GM12878 (cell line): ENCODE measurements around the gene UBE2D3. TPM values are rescaled to one million over a fixed set of nuclear protein-coding genes. Genes with fewer than 3 reads are reported as not detected.

Source experiments
- ATAC-seq: fragments of 200-7000 bp; cut with Tn5 transposase; 3 replicates; pipeline ENCODE4 v1.9.1; 2020; ENCODE audit warnings: mild to moderate bottlenecking, moderate library complexity
- BruUV-seq: library from RNA; stranded (reverse); fragments of 400-500 nt; replicated peaks from 2 replicates; lab custom pipeline; 2021; lab: Mats Ljungman, UMichigan
- CTCF ChIA-PET: fragments of 300-600 bp; sonication (Branson Sonifier 250); formaldehyde crosslinking; extraction: SDS; loops from one replicate; lab custom pipeline; 2021; ENCODE audit warnings: inconsistent platforms; lab: Yijun Ruan, JAX
- POLR2A ChIA-PET: fragments of 350-600 bp; formaldehyde crosslinking; extraction: SDS; loops from one replicate; lab custom pipeline; 2021; ENCODE audit warnings: inconsistent platforms; lab: Charles Lee
- RAD21 ChIA-PET: fragments of 300-600 bp; sonication (Branson Sonifier 250); formaldehyde crosslinking; loops from one replicate; lab custom pipeline; 2023; ENCODE audit warnings: antibody characterized with exemption; ENCODE audit not compliant: unreplicated experiment; lab: Charles Lee
- SMC1A ChIA-PET: fragments of 300-600 bp; sonication (Branson Sonifier 250); formaldehyde crosslinking; loops from one replicate; lab custom pipeline; 2023; ENCODE audit not compliant: unreplicated experiment, uncharacterized antibody; lab: Charles Lee
- DNase-seq: peaks from one replicate; pipeline ENCODE4 v3.0.0-alpha.2; 2011; ENCODE audit warnings: low read depth, low spot score
- FAIRE-seq: peaks from 3 replicates; lab custom pipeline; 2011; peaks lifted over from hg19 to GRCh38; lab: Jason Lieb, UNC
- H2AFZ ChIP-seq: 2 replicates; pipeline ENCODE4 v1.6.0; 2011; ENCODE audit warnings: low read depth, low read length, control low read depth; ENCODE audit not compliant: control insufficient read depth
- H3K27ac ChIP-seq: 2 replicates; pipeline ENCODE4 v1.5.1; 2011; ENCODE audit warnings: control low read depth; ENCODE audit not compliant: control insufficient read depth, insufficient read depth
- H3K27me3 ChIP-seq, 2 experiments: replicated peaks in 1 of 2; 2 replicates each; pipeline versions ENCODE4 v1.6.0 to v1.6.1; 2011; ENCODE audit warnings: low read length in 1 of 2; ENCODE audit not compliant: control insufficient read depth in 2 of 2, insufficient read depth in 2 of 2
- H3K36me3 ChIP-seq, 2 experiments: 2 replicates each; pipeline ENCODE4 v1.5.1; 2011; ENCODE audit warnings: low read length in 1 of 2; ENCODE audit not compliant: control insufficient read depth in 2 of 2, insufficient read depth in 2 of 2
- H3K4me1 ChIP-seq: 2 replicates; pipeline ENCODE4 v1.6.1; 2011; ENCODE audit warnings: mild to moderate bottlenecking, low read length, moderate library complexity, mixed read lengths; ENCODE audit not compliant: control insufficient read depth, insufficient read depth
- H3K4me2 ChIP-seq: 2 replicates; pipeline ENCODE4 v1.6.0; 2011; ENCODE audit warnings: control low read depth; ENCODE audit not compliant: control insufficient read depth, insufficient read depth
- H3K4me3 ChIP-seq: fragments of 200-600 bp; sonication (generic); 2 replicates; pipeline ENCODE4 v1.5.1; 2016
- H3K79me2 ChIP-seq: 2 replicates; pipeline ENCODE4 v1.6.0; 2011; ENCODE audit warnings: low read length; ENCODE audit not compliant: control insufficient read depth, insufficient read depth
- H3K9ac ChIP-seq: 2 replicates; pipeline ENCODE4 v1.8.0; 2011; ENCODE audit warnings: low read length, control low read depth, mixed read lengths; ENCODE audit not compliant: control insufficient read depth, insufficient read depth
- H3K9me3 ChIP-seq: replicated peaks from 3 replicates; pipeline ENCODE4 v1.5.1; 2011; ENCODE audit warnings: mild to moderate bottlenecking, low read length; ENCODE audit not compliant: control insufficient read depth, insufficient read depth
- H4K20me1 ChIP-seq: 2 replicates; pipeline ENCODE4 v1.6.0; 2011; ENCODE audit not compliant: control insufficient read depth, insufficient read depth
- BACH1 ChIP-seq: fragments of 450-650 bp; IDR thresholded peaks from 2 replicates; pipeline ENCODE4 v1.6.1; 2017; ENCODE audit warnings: mild to moderate bottlenecking, borderline replicate concordance
- CHD2 ChIP-seq: IDR thresholded peaks from 2 replicates; pipeline ENCODE4 v1.6.1; 2011; ENCODE audit warnings: low read depth, low read length, improper control_type of control experiment, borderline replicate concordance
- CHD4 ChIP-seq: fragments of 200-600 bp; sonication (generic); IDR thresholded peaks from 2 replicates; pipeline ENCODE4 v1.6.1; 2016; ENCODE audit warnings: mild to moderate bottlenecking
- DPF2 ChIP-seq: fragments of 450-650 bp; IDR thresholded peaks from 2 replicates; pipeline ENCODE4 v1.6.1; 2017; ENCODE audit warnings: mild to moderate bottlenecking
- EGR1 ChIP-seq, 2 experiments: IDR thresholded peaks; 1 replicate in 1 of 2; 2 replicates in 1 of 2; pipeline ENCODE4 v1.6.1; 2011 to 2012; ENCODE audit warnings: low read depth in 2 of 2, low read length in 2 of 2, borderline replicate concordance in 1 of 2, mild to moderate bottlenecking in 1 of 2, moderate library complexity in 1 of 2
- EZH2 ChIP-seq: IDR thresholded peaks from 2 replicates; pipeline ENCODE4 v1.6.1; 2012; ENCODE audit warnings: low read depth, mild to moderate bottlenecking, control low read depth, inconsistent platforms, low read length, borderline replicate concordance; ENCODE audit not compliant: control insufficient read depth
- GABPA ChIP-seq: IDR thresholded peaks from 2 replicates; pipeline ENCODE4 v1.6.1; 2014; ENCODE audit warnings: antibody characterized with exemption, low read depth, mild to moderate bottlenecking, inconsistent platforms
- MEF2A ChIP-seq: IDR thresholded peaks from 2 replicates; pipeline ENCODE4 v1.6.1; 2011; ENCODE audit warnings: low read depth, mild to moderate bottlenecking, low read length, moderate library complexity; ENCODE audit not compliant: insufficient read depth
- MEF2B ChIP-seq: fragments of 450-650 bp; IDR thresholded peaks from 2 replicates; pipeline ENCODE4 v1.6.1; 2018; ENCODE audit warnings: mild to moderate bottlenecking, moderate library complexity; ENCODE audit not compliant: partially characterized antibody, poor library complexity, severe bottlenecking
- MLLT1 ChIP-seq: fragments of 450-650 bp; IDR thresholded peaks from 2 replicates; pipeline ENCODE4 v1.6.1; 2016; ENCODE audit warnings: mild to moderate bottlenecking
- MTA2 ChIP-seq: fragments of 450-650 bp; IDR thresholded peaks from 2 replicates; pipeline ENCODE4 v1.6.1; 2016; ENCODE audit warnings: low read depth, mild to moderate bottlenecking, moderate library complexity
- MXI1 ChIP-seq: fragments of 150-350 bp; IDR thresholded peaks from 2 replicates; pipeline ENCODE4 v1.6.1; 2011; ENCODE audit warnings: low read depth, mild to moderate bottlenecking, inconsistent platforms, low read length, improper control_type of control experiment
- PBX3 ChIP-seq: IDR thresholded peaks from 2 replicates; pipeline ENCODE4 v1.6.1; 2011; ENCODE audit warnings: mild to moderate bottlenecking, low read depth, low read length, moderate library complexity; ENCODE audit not compliant: insufficient replicate concordance
- STAT1 ChIP-seq: fragments of 450-650 bp; conservative IDR thresholded peaks from 2 replicates; pipeline ENCODE4 v1.6.1; 2014; ENCODE audit warnings: antibody characterized with exemption, mild to moderate bottlenecking
- ZZZ3 ChIP-seq: IDR thresholded peaks from 2 replicates; pipeline ENCODE4 v1.6.1; 2011; ENCODE audit warnings: low read depth; ENCODE audit not compliant: control insufficient read depth, insufficient read length
- WGBS: methylation state at CpG from one replicate; pipeline ENCODE4 v1.1.6; 2016; ENCODE audit warnings: low lambda C conversion rate; ENCODE audit not compliant: insufficient replicate concordance, insufficient coverage; ENCODE audit errors: missing lambda C conversion rate; 5-methylcytosine and 5-hydroxymethylcytosine counted together
- in situ Hi-C: fragments of 300-500 bp; cut with MboI; formaldehyde crosslinking; loops from 9 replicates; pipeline ENCODE4 v1.14.3; 2018; ENCODE audit warnings: mixed read lengths
- intact Hi-C: fragments of 100-400 bp; cut with micrococcal nuclease; formaldehyde crosslinking; loops from one replicate; pipeline ENCODE4 v1.14.2; 2022; ENCODE audit not compliant: unreplicated experiment
- polyA plus RNA-seq, 11 experiments: library from polyadenylated mRNA; depleted of rRNA in 4 of 11; unstranded in 6 of 11; stranded (reverse) in 5 of 11; fragments of >200 nt; fragmentation: Nextera tagmentation in 4 of 11; fragmentation: Illumina TruSeq in 1 of 11; extraction: Ambion mirVana in 4 of 11; extraction: Trizol in 1 of 11; gene quantifications; 1 replicate in 1 of 11; 2 replicates in 10 of 11; pipeline versions ENCODE4 v1.2.1 to v1.2.3, GENCODE V29; 2011 to 2016; ENCODE audit warnings: inconsistent platforms in 2 of 11, missing spikeins in 2 of 11, low read depth in 1 of 11
- total RNA-seq, 4 experiments: library from RNA; depleted of rRNA in 3 of 4; stranded (reverse); fragments of >200 nt in 3 of 4; fragmentation: Illumina TruSeq in 1 of 4; extraction: Trizol in 1 of 4; gene quantifications; 2 replicates each; pipeline versions ENCODE4 v1.2.1 to v1.2.3, GENCODE V29; 2013 to 2021
- TF ChIP-seq, protein P1 (sequence below): fragments of 450-650 bp; IDR thresholded peaks from 2 replicates; pipeline ENCODE4 v1.6.1; 2018; ENCODE audit warnings: mild to moderate bottlenecking, low read depth, moderate library complexity; ENCODE audit not compliant: partially characterized antibody

UBE2D3 gene
- total and polyA plus RNA-seq, 10 of the 15 experiments (the other 5 are each of a cell fraction or from before 2014, with no cell fraction given), result 162 to 572 (median 395) TPM

- 58% methylated on average over 5 of the region's 5 CpGs for WGBS
- H3K27me3 ChIP-seq, result no peaks in the 10 kb centered on the region
- ATAC-seq (peak; percentile 88), FAIRE-seq (no peak), DNase-seq (no peak)
- no TSS peak for BruUV-seq
- no peaks in the 10 kb centered on the region for H3K79me2 ChIP-seq
- ChIA-PET CTCF (interaction anchor here (1.0 to 1.6 kb wide), 3 partner anchors 9 to 252 kb away, joined by 3 to 5 read pairs (median 3); no protein-coding TSS in a partner anchor), POLR2A (interaction anchor here (1.3 kb wide), 1 partner anchor 20 kb away, joined by 4 read pairs; the partner anchor contains the start of gene MANBA), SMC1A (interaction anchor here (0.8 to 1.9 kb wide), 8 partner anchors 10 to 286 kb away, joined by 3 to 9 read pairs (median 4); no protein-coding TSS in a partner anchor), RAD21 (no interaction called here)
- no peak overlapping the region for H2AFZ ChIP-seq
- no peaks in the 10 kb centered on the region for H3K9me3 ChIP-seq
- in situ Hi-C loops (no loop called here), intact Hi-C loops (no loop called here)
- no peak overlapping the region for H3K27ac ChIP-seq
- H3K4me3 ChIP-seq, result no peak overlapping the region
- H3K36me3 ChIP-seq, result no peaks in the 10 kb centered on the region
- H3K4me1 ChIP-seq, result no peaks in the 10 kb centered on the region
- H3K4me2 ChIP-seq, result no peak overlapping the region
- no peaks in the 10 kb centered on the region for H4K20me1 ChIP-seq
- H3K9ac ChIP-seq, result no peak overlapping the region
- TF ChIP-seq, protein P1, sequence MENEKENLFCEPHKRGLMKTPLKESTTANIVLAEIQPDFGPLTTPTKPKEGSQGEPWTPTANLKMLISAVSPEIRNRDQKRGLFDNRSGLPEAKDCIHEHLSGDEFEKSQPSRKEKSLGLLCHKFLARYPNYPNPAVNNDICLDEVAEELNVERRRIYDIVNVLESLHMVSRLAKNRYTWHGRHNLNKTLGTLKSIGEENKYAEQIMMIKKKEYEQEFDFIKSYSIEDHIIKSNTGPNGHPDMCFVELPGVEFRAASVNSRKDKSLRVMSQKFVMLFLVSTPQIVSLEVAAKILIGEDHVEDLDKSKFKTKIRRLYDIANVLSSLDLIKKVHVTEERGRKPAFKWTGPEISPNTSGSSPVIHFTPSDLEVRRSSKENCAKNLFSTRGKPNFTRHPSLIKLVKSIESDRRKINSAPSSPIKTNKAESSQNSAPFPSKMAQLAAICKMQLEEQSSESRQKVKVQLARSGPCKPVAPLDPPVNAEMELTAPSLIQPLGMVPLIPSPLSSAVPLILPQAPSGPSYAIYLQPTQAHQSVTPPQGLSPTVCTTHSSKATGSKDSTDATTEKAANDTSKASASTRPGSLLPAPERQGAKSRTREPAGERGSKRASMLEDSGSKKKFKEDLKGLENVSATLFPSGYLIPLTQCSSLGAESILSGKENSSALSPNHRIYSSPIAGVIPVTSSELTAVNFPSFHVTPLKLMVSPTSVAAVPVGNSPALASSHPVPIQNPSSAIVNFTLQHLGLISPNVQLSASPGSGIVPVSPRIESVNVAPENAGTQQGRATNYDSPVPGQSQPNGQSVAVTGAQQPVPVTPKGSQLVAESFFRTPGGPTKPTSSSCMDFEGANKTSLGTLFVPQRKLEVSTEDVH, result no peak
- TF ChIP-seq MEF2A (no peak), MTA2 (peak; percentile 49; the same call in 1 of the 2 replicates), CHD4 (no peak), MLLT1 (no peak), BACH1 (peak; percentile 42; the same call in 1 of the 2 replicates), GABPA (no peak), MXI1 (no peak), CHD2 (no peak), ZZZ3 (no peak), STAT1 (no peak), DPF2 (no peak), PBX3 (no peak), EGR1 (IDR thresholded peaks at IDR 0.05; ENCODE audit: borderline replicate concordance in 1 of 2, low read depth in 2 of 2, low read length in 2 of 2) (no peak), EZH2 (no peak), MEF2B (no peak)
Measured at GRCh38 chr4:102780476-102781144, 46.7 kb downstream of the UBE2D3 start.
